Measurements from ENCODE around the gene EEF1E1. TPM values are rescaled to one million over a fixed set of nuclear protein-coding genes. Genes with fewer than 3 reads are reported as not detected.

The EEF1E1 gene
- total RNA-seq, 1 donor from 2014 or later, result 14.0 TPM

DNA sequence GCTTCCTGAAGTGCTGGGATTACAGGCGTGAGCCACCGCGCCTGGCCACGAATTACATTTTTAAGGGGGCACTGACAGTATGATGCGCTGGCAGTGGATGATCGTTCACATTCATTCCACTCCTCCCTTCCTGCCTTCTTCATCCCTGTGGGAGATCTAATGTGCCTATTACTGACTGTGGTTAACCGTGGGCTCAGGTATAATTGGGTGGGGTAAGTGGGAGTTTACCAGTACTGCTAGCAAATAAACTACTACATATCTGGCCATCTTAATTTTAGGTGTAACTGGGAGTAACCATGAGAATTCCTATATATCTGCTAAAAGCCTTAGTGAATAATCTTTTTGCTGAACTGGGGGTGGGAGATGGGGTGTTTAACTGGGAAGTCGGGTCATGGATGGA lies 31.6 kb downstream of the EEF1E1 start:
- H3K4me1 Mint-ChIP-seq (ENCODE audit: unreplicated experiment), result peaks cover 11% of the 10 kb centered on the region
- DNase-seq (ENCODE audit: low spot score), result no peak
- H3K27me3 Mint-ChIP-seq (ENCODE audit: unreplicated experiment), result no peaks in the 10 kb centered on the region
- TF ChIP-seq, protein P1, sequence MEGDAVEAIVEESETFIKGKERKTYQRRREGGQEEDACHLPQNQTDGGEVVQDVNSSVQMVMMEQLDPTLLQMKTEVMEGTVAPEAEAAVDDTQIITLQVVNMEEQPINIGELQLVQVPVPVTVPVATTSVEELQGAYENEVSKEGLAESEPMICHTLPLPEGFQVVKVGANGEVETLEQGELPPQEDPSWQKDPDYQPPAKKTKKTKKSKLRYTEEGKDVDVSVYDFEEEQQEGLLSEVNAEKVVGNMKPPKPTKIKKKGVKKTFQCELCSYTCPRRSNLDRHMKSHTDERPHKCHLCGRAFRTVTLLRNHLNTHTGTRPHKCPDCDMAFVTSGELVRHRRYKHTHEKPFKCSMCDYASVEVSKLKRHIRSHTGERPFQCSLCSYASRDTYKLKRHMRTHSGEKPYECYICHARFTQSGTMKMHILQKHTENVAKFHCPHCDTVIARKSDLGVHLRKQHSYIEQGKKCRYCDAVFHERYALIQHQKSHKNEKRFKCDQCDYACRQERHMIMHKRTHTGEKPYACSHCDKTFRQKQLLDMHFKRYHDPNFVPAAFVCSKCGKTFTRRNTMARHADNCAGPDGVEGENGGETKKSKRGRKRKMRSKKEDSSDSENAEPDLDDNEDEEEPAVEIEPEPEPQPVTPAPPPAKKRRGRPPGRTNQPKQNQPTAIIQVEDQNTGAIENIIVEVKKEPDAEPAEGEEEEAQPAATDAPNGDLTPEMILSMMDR (IDR thresholded peaks at IDR 0.05; ENCODE audit: unreplicated experiment), result no peak
- H3K27ac Mint-ChIP-seq (ENCODE audit: unreplicated experiment), result no peak overlapping the region
- H3K4me3 Mint-ChIP-seq (ENCODE audit: unreplicated experiment), result no peak overlapping the region
- no peaks in the 10 kb centered on the region for H3K9me3 Mint-ChIP-seq (ENCODE audit: unreplicated experiment)
- H3K36me3 Mint-ChIP-seq (ENCODE audit: low read depth, unreplicated experiment), result no peaks in the 10 kb centered on the region

DNA sequence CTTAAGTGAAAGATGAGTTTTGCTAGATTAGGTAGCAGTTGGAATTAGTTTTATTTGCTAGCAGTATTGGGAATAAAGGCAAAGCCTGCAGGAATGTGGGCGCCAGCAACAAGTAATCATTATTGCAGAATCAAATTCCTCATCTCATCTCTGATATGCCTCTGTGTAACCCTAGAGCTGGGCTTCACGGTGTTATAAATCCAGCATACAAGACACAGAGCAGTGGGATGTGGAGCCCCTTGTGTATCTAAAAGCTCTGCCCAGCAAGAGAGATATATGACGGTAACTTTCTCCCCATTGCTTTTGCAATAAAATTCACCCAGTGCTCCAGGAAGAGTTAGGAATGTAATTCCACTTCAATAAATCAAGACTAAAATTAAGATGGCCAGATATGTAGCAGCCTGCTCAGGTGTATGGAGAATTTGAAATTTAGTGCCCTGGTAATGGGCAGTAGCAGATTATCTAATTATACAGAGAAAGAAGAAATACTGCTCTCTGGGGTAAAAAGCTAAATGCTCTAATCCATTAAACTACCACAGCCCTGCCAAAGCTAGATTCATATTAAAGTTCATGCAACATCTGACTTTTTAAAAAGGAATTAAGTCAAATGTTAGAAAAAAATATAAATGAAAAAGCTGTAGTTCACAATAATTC lies 32.6 kb downstream of the EEF1E1 start:
- no peak overlapping the region for H3K4me3 Mint-ChIP-seq (ENCODE audit: unreplicated experiment)
- no peaks in the 10 kb centered on the region for H3K27me3 Mint-ChIP-seq (ENCODE audit: unreplicated experiment)
- no peaks in the 10 kb centered on the region for H3K36me3 Mint-ChIP-seq (ENCODE audit: low read depth, unreplicated experiment)
- H3K27ac Mint-ChIP-seq (ENCODE audit: unreplicated experiment), result no peak overlapping the region
- peaks cover 10% of the 10 kb centered on the region for H3K4me1 Mint-ChIP-seq (ENCODE audit: unreplicated experiment)
- TF ChIP-seq, protein P1 (IDR thresholded peaks at IDR 0.05; ENCODE audit: unreplicated experiment), result no peak
- no peak for DNase-seq (ENCODE audit: low spot score)
- no peaks in the 10 kb centered on the region for H3K9me3 Mint-ChIP-seq (ENCODE audit: unreplicated experiment)

DNA sequence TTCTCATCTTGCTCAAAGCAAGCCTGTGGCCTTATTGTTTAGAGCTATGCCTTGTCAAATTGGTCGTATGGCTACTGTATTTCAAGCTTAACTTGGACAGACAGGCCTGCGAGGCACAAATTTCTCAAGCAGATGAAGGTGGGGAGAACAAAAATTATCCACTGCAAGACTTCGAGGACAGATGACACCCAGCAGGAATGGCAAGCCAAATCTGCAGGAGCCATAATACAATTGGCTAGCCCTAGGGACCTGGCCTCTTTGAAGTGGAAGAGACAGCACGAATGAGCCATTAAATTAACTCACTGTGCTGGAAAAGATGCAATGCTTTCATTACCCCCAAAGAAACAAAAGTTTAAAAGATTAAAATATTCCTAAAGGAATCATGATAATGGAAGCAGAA lies 33.2 kb downstream of the EEF1E1 start:
- no peak overlapping the region for H3K4me3 Mint-ChIP-seq (ENCODE audit: unreplicated experiment)
- DNase-seq (ENCODE audit: low spot score), result no peak

DNA sequence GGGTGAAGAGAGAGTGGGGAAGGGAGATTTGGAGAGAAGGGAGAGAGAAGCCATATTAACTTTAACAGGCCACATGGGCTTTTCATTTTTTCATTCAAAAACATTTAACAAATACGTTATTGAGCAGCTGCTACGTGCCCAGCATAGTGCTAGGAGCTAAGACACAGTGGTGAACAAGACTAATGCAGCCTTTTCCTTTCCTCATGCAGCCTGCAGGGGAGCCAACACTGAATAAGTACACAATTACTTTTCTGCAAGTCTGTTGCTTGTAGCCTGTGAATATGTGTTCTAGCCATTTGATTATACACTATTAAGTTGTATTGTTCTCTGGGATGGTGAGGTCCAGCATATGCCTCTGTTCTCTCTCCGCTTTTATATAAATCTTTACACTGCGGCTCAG lies 36.2 kb downstream of the EEF1E1 start:
- Mint-ChIP-seq H3K9me3 (ENCODE audit: unreplicated experiment) (no peaks in the 10 kb centered on the region), H3K36me3 (ENCODE audit: low read depth, unreplicated experiment) (no peaks in the 10 kb centered on the region), H3K27me3 (ENCODE audit: unreplicated experiment) (no peaks in the 10 kb centered on the region), H3K4me1 (ENCODE audit: unreplicated experiment) (peaks cover 8% of the 10 kb centered on the region), H3K27ac (ENCODE audit: unreplicated experiment) (no peak overlapping the region), H3K4me3 (ENCODE audit: unreplicated experiment) (no peak overlapping the region)
- TF ChIP-seq, protein P1 (IDR thresholded peaks at IDR 0.05; ENCODE audit: unreplicated experiment), result no peak
- no peak for DNase-seq (ENCODE audit: low spot score)

More for the DNA sequence above, 33.2 kb downstream of the EEF1E1 start:
- Mint-ChIP-seq H3K27me3 (ENCODE audit: unreplicated experiment) (no peaks in the 10 kb centered on the region), H3K9me3 (ENCODE audit: unreplicated experiment) (no peaks in the 10 kb centered on the region), H3K27ac (ENCODE audit: unreplicated experiment) (no peak overlapping the region), H3K4me1 (ENCODE audit: unreplicated experiment) (peaks cover 5% of the 10 kb centered on the region), H3K36me3 (ENCODE audit: low read depth, unreplicated experiment) (no peaks in the 10 kb centered on the region)
- TF ChIP-seq, protein P1 (IDR thresholded peaks at IDR 0.05; ENCODE audit: unreplicated experiment), result no peak

DNA sequence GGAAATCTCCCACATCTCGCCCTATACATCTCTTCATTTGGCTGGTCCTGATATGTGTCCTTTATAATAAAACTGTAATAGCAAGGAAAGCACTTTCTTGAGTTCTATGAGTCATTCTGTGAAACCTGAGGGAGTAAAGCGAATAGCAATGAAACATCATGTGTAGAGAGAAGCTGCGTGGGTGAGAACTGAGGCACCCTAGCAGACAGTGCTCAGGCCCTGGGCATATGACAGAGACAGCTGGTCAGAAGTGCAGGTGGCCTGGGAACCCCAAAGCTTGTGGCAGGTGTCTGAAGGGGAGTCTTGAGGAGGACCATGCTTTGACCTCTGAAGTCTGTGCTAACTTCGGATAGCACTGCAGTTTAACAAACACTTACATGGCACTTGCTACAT lies 36.8 kb downstream of the EEF1E1 start:
- Mint-ChIP-seq H3K4me1 (ENCODE audit: unreplicated experiment) (peaks cover 8% of the 10 kb centered on the region), H3K9me3 (ENCODE audit: unreplicated experiment) (no peaks in the 10 kb centered on the region), H3K4me3 (ENCODE audit: unreplicated experiment) (peak overlapping the region; percentile 7), H3K36me3 (ENCODE audit: low read depth, unreplicated experiment) (no peaks in the 10 kb centered on the region), H3K27ac (ENCODE audit: unreplicated experiment) (no peak overlapping the region), H3K27me3 (ENCODE audit: unreplicated experiment) (no peaks in the 10 kb centered on the region)
- TF ChIP-seq, protein P1 (IDR thresholded peaks at IDR 0.05; ENCODE audit: unreplicated experiment), result no peak
- no peak for DNase-seq (ENCODE audit: low spot score)
